Keratinocyte (primary cell): ENCODE results near the gene HEYL. TPM values are rescaled to one million over a fixed set of nuclear protein-coding genes. Genes with fewer than 3 reads are reported as not detected.

ENCODE experiments used
- DNase-seq: peaks from one replicate; pipeline ENCODE4 v3.0.0-alpha.2; 2011; ENCODE audit warnings: low read depth, missing footprints, low spot score
- FAIRE-seq: peaks from 2 replicates; lab custom pipeline; 2011; peaks lifted over from hg19 to GRCh38; lab: Jason Lieb, UNC
- H2AFZ ChIP-seq: 2 replicates; pipeline ENCODE4 v1.6.0; 2012; ENCODE audit warnings: low read length, control low read depth, inconsistent platforms; ENCODE audit not compliant: control insufficient read depth
- H3K27ac ChIP-seq: 2 replicates; pipeline ENCODE4 v1.5.1; 2011; ENCODE audit warnings: low read length; ENCODE audit not compliant: control insufficient read depth, insufficient read depth
- H3K27me3 ChIP-seq: 3 replicates; pipeline ENCODE4 v1.6.0; 2011; ENCODE audit warnings: low read length; ENCODE audit not compliant: control insufficient read depth, insufficient read depth; ENCODE audit errors: extremely low read depth
- H3K36me3 ChIP-seq, 2 experiments: 2 replicates in 1 of 2; 3 replicates in 1 of 2; pipeline ENCODE4 v1.5.1; 2011; ENCODE audit warnings: low read length in 2 of 2, mild to moderate bottlenecking in 1 of 2; ENCODE audit not compliant: control insufficient read depth in 2 of 2, insufficient read depth in 2 of 2; ENCODE audit errors: extremely low read depth in 1 of 2
- H3K4me1 ChIP-seq: 3 replicates; pipeline ENCODE4 v1.5.1; 2011; ENCODE audit warnings: low read length; ENCODE audit not compliant: control insufficient read depth, insufficient read depth; ENCODE audit errors: extremely low read depth
- H3K4me2 ChIP-seq: 3 replicates; pipeline ENCODE4 v1.6.0; 2011; ENCODE audit warnings: low read depth, low read length; ENCODE audit not compliant: control insufficient read depth, insufficient read depth; ENCODE audit errors: extremely low read depth
- H3K4me3 ChIP-seq, 3 experiments: fragments of 200-600 bp in 1 of 3; sonication (generic) in 1 of 3; 2 replicates in 2 of 3; 3 replicates in 1 of 3; pipeline ENCODE4 v1.5.1; 2011 to 2016; ENCODE audit warnings: low read length in 3 of 3, mild to moderate bottlenecking in 3 of 3, control low read depth in 2 of 3, inconsistent platforms in 1 of 3, low read depth in 1 of 3, mixed read lengths in 1 of 3, mixed run types in 1 of 3, moderate library complexity in 1 of 3; ENCODE audit not compliant: control insufficient read depth in 2 of 3, insufficient read depth in 2 of 3; ENCODE audit errors: extremely low read depth in 1 of 3
- H3K79me2 ChIP-seq: 2 replicates; pipeline ENCODE4 v1.6.0; 2012; ENCODE audit warnings: low read length; ENCODE audit not compliant: control insufficient read depth, insufficient read depth
- H3K9ac ChIP-seq: 3 replicates; pipeline ENCODE4 v1.6.0; 2011; ENCODE audit warnings: low read length; ENCODE audit not compliant: control insufficient read depth, insufficient read depth; ENCODE audit errors: extremely low read depth
- H3K9me1 ChIP-seq: 3 replicates; pipeline ENCODE4 v1.6.0; 2011; ENCODE audit warnings: low read length; ENCODE audit not compliant: control insufficient read depth, insufficient read depth; ENCODE audit errors: extremely low read depth
- H3K9me3 ChIP-seq: 2 replicates; pipeline ENCODE4 v1.5.1; 2012; ENCODE audit warnings: low read depth, low read length; ENCODE audit not compliant: control insufficient read depth
- H4K20me1 ChIP-seq: 3 replicates; pipeline ENCODE4 v1.6.0; 2011; ENCODE audit warnings: low read length; ENCODE audit not compliant: control insufficient read depth, insufficient read depth; ENCODE audit errors: extremely low read depth
- CTCF ChIP-seq, 3 experiments: IDR thresholded peaks in 1 of 3; conservative IDR thresholded peaks in 1 of 3; optimal IDR thresholded peaks in 1 of 3; 2 replicates in 2 of 3; 3 replicates in 1 of 3; pipeline versions ENCODE3 to v1.5.1; 2011; ENCODE audit warnings: low read length in 3 of 3, mild to moderate bottlenecking in 3 of 3, moderate library complexity in 2 of 3, control low read depth in 1 of 3, inconsistent platforms in 1 of 3; ENCODE audit not compliant: insufficient read depth in 2 of 3; ENCODE audit errors: extremely low read depth in 1 of 3
- EZH2 ChIP-seq: IDR thresholded peaks from one replicate; pipeline ENCODE4 v1.6.1; 2012; ENCODE audit warnings: inconsistent platforms, mild to moderate bottlenecking, low read length, moderate library complexity
- dilution Hi-C: fragments of 300-500 bp; cut with MboI; formaldehyde crosslinking; loops from one replicate; pipeline ENCODE4 v1.7.0; 2020; ENCODE audit warnings: low sequenced_read_pairs; ENCODE audit not compliant: extremely low pct_ligation_motif_present
- polyA plus RNA-seq, 5 experiments: library from polyadenylated mRNA; depleted of rRNA in 3 of 5; stranded (reverse) in 3 of 5; stranded (forward) in 1 of 5; unstranded in 1 of 5; fragments of >200 nt; gene quantifications; 1 replicate in 1 of 5; 2 replicates in 3 of 5; 3 replicates in 1 of 5; pipeline versions ENCODE4 v1.2.1 to v1.2.3, GENCODE V29; 2011 to 2012; ENCODE audit warnings: missing spikeins in 2 of 5, low read depth in 1 of 5, low replicate concordance in 1 of 5

Gene HEYL
- polyA plus RNA-seq, 1 donor (not counting 4 experiments of a cell fraction or from before 2014, with no cell fraction given): not detected

DNA sequence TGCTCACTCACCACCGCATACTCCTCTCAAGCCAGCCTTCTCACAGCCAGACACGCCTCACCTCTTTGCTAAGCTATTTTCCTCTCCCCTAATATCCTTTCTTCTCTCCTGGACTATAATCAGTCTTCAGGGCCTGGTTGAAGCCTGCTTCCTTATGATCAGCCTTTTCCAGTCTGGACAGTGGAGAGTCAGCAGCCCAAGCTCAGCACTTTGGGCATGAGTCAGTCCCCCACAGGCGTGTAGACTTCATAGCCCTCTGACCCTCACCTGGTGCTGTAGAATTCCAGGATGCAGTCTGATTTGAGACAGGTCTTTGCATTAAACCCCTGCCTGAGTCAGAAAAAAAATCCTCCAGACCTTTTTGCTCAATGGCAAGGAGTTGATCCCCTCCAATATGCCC is 49.3 kb upstream of the HEYL start:
- no peaks in the 10 kb centered on the region for H3K36me3 ChIP-seq
- H3K4me2 ChIP-seq: no peak overlapping the region
- H4K20me1 ChIP-seq: no peaks in the 10 kb centered on the region
- no peak for TF ChIP-seq CTCF (optimal IDR thresholded peaks at IDR 0.05 in 1 of 3, IDR thresholded peaks at IDR 0.05 in 1 of 3, conservative IDR thresholded peaks at IDR 0.05 in 1 of 3; ENCODE audit: extremely low read depth in 1 of 3, insufficient read depth in 2 of 3, low read length in 3 of 3)
- no peak for TF ChIP-seq EZH2
- H3K4me3 ChIP-seq: no peak overlapping the region
- no peak overlapping the region for H2AFZ ChIP-seq
- no peaks in the 10 kb centered on the region for H3K9me1 ChIP-seq
- no peak for DNase-seq
- no peak for FAIRE-seq
- no peak overlapping the region for H3K9ac ChIP-seq
- H3K27ac ChIP-seq: no peak overlapping the region
- dilution Hi-C loops: no loop called here
- no peaks in the 10 kb centered on the region for H3K9me3 ChIP-seq
- H3K4me1 ChIP-seq: peaks cover 8% of the 10 kb centered on the region
- no peaks in the 10 kb centered on the region for H3K79me2 ChIP-seq
- H3K27me3 ChIP-seq: peaks cover 72% of the 10 kb centered on the region

DNA sequence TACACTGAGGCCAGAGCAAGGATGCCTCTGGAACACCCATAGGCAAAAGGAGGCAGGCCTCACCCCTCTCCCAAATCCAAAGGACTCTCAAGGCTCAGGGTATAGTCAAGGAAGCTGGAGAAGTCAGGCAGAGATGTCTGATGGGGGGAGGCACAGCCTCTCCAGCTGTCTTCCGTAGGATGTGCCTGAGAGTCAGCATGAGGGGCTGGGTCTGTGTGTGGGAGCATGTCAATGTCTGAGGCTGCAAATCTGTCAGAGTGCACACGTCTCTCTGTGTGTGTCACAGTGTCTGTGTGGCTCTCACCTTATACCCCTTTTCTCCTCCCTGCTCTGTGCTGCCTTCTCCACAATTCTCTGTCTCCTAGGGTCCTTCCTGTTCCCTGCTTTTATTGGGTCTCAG is 47.8 kb upstream of the HEYL start:
- Histone ChIP-seq H3K9ac (no peak overlapping the region), H3K36me3 (no peaks in the 10 kb centered on the region), H3K4me3 (no peak overlapping the region), H3K27me3 (peaks cover 77% of the 10 kb centered on the region), H3K4me2 (no peak overlapping the region), H3K79me2 (no peaks in the 10 kb centered on the region), H3K9me1 (no peaks in the 10 kb centered on the region), H3K27ac (no peak overlapping the region), H3K9me3 (no peaks in the 10 kb centered on the region), H3K4me1 (peaks cover 8% of the 10 kb centered on the region), H4K20me1 (no peaks in the 10 kb centered on the region), H2AFZ (no peak overlapping the region)
- TF ChIP-seq EZH2 (no peak), CTCF (optimal IDR thresholded peaks at IDR 0.05 in 1 of 3, IDR thresholded peaks at IDR 0.05 in 1 of 3, conservative IDR thresholded peaks at IDR 0.05 in 1 of 3; ENCODE audit: extremely low read depth in 1 of 3, insufficient read depth in 2 of 3, low read length in 3 of 3) (no peak)
- dilution Hi-C loops: no loop called here
- DNase-seq: no peak
- FAIRE-seq: no peak
